ENCODE measurements around the gene INSIG2.
"Not testable (repeated sequence)": the region's sequence is repeated elsewhere in the genome, so short reads cannot be mapped to it uniquely, and the experiment has no call there.

Gene INSIG2

GRCh38 chr2:118059919-118060478, 28.3 kb upstream of the INSIG2 start:
- no peak for DNase-seq (ENCODE audit: low spot score)

- no peak for DNase-seq (ENCODE audit: low spot score)
These were observed 26.9 kb upstream of the INSIG2 start for GRCh38 chr2:118061135-118061955.

GRCh38 chr2:118062048-118062447, 26.2 kb upstream of the INSIG2 start:
- DNase-seq (ENCODE audit: low spot score), result no peak

GRCh38 chr2:118062669-118063068, 25.6 kb upstream of the INSIG2 start:
- no peak for DNase-seq (ENCODE audit: low spot score)

GRCh38 chr2:118065015-118065706, 23.1 kb upstream of the INSIG2 start:
- no peak for DNase-seq (ENCODE audit: low spot score)

GRCh38 chr2:118065921-118066511, 22.3 kb upstream of the INSIG2 start:
- DNase-seq (ENCODE audit: low spot score), result no peak

GRCh38 chr2:118077636-118078247, 10.5 kb upstream of the INSIG2 start:
- DNase-seq (ENCODE audit: low spot score), result no peak

- peak; percentile 28 for DNase-seq (ENCODE audit: low spot score)
These were observed 9.5 kb upstream of the INSIG2 start for GRCh38 chr2:118078734-118079133.

GRCh38 chr2:118084491-118085089, 3.7 kb upstream of the INSIG2 start:
- DNase-seq (ENCODE audit: low spot score), result peak; percentile 64

GRCh38 chr2:118085173-118086023, 2.9 kb upstream of the INSIG2 start:
- DNase-seq (ENCODE audit: low spot score), result no peak

GRCh38 chr2:118086024-118086633, 2.1 kb upstream of the INSIG2 start:
- DNase-seq (ENCODE audit: low spot score), result no peak

GRCh38 chr2:118089139-118089800, 999 bp downstream of the INSIG2 start:
- DNase-seq (ENCODE audit: low spot score), result no peak

GRCh38 chr2:118090387-118091139, 2.3 kb downstream of the INSIG2 start:
- no peak for DNase-seq (ENCODE audit: low spot score)

- DNase-seq (ENCODE audit: low spot score), result no peak
These were observed 2.8 kb downstream of the INSIG2 start for GRCh38 chr2:118091140-118091478.

GRCh38 chr2:118091631-118092030, 3.4 kb downstream of the INSIG2 start:
- no peak for DNase-seq (ENCODE audit: low spot score)

- not testable (repeated sequence) for DNase-seq (ENCODE audit: low spot score)
These were observed 5.8 kb downstream of the INSIG2 start for GRCh38 chr2:118094102-118094501.

GRCh38 chr2:118094503-118094902, 6.2 kb downstream of the INSIG2 start:
- DNase-seq (ENCODE audit: low spot score), result no peak

GRCh38 chr2:118095610-118096009, 7.3 kb downstream of the INSIG2 start:
- no peak for DNase-seq (ENCODE audit: low spot score)

GRCh38 chr2:118097657-118098056, 9.4 kb downstream of the INSIG2 start:
- DNase-seq (ENCODE audit: low spot score), result no peak
